DND-41 (cell line): ENCODE measurements around the gene ELF4.

Experiments used
- EZH2 ChIP-seq: IDR thresholded peaks from 3 replicates; pipeline ENCODE4 v1.6.1; 2012; ENCODE audit warnings: borderline replicate concordance, low read depth, mild to moderate bottlenecking, moderate library complexity, low read length, inconsistent platforms; ENCODE audit not compliant: severe bottlenecking
- TF ChIP-seq, protein P1 (sequence below): IDR thresholded peaks from 2 replicates; pipeline ENCODE4 v1.5.1; 2012; ENCODE audit warnings: borderline replicate concordance, low read length, moderate library complexity, mild to moderate bottlenecking; ENCODE audit not compliant: poor library complexity, severe bottlenecking; ENCODE audit errors: extremely low read depth

- TF ChIP-seq, protein P1, sequence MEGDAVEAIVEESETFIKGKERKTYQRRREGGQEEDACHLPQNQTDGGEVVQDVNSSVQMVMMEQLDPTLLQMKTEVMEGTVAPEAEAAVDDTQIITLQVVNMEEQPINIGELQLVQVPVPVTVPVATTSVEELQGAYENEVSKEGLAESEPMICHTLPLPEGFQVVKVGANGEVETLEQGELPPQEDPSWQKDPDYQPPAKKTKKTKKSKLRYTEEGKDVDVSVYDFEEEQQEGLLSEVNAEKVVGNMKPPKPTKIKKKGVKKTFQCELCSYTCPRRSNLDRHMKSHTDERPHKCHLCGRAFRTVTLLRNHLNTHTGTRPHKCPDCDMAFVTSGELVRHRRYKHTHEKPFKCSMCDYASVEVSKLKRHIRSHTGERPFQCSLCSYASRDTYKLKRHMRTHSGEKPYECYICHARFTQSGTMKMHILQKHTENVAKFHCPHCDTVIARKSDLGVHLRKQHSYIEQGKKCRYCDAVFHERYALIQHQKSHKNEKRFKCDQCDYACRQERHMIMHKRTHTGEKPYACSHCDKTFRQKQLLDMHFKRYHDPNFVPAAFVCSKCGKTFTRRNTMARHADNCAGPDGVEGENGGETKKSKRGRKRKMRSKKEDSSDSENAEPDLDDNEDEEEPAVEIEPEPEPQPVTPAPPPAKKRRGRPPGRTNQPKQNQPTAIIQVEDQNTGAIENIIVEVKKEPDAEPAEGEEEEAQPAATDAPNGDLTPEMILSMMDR: no peak
- TF ChIP-seq EZH2: no peak
Measured at GRCh38 chrX:130053236-130053635, 57.1 kb downstream of the ELF4 start.
